TTC549 (cell line): Measurements from ENCODE around the gene LYRM4.

Experiments
- FAIRE-seq: peaks from 2 replicates; lab custom pipeline; 2012; peaks lifted over from hg19 to GRCh38; lab: Jason Lieb, UNC

Gene LYRM4

GRCh38 chr6:5204376-5204775 lies 56.4 kb downstream of the LYRM4 start:
- no peak for FAIRE-seq

- no peak for FAIRE-seq
These were observed 57.2 kb downstream of the LYRM4 start for GRCh38 chr6:5203546-5203945.

DNA sequence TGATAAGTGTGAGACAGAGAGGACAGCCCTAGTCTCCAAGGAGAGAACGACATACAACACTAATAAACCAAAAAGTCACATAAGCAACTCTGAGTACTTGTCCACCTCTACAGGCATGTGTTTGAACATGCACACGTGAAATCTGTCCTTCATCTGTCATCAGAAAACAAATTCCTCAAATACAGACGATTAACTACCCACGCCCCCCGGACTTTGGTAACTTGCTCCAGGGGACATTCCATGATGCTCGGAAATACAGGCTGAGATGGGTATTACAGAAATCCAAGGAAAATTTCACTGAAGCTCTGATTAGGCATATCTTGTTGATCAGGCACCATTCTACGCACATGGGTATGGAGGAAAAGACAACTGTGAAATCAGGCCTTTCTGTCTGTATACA lies 57.8 kb downstream of the LYRM4 start:
- no peak for FAIRE-seq

- FAIRE-seq: no peak
These were observed 58.5 kb downstream of the LYRM4 start for GRCh38 chr6:5202206-5202605.

DNA sequence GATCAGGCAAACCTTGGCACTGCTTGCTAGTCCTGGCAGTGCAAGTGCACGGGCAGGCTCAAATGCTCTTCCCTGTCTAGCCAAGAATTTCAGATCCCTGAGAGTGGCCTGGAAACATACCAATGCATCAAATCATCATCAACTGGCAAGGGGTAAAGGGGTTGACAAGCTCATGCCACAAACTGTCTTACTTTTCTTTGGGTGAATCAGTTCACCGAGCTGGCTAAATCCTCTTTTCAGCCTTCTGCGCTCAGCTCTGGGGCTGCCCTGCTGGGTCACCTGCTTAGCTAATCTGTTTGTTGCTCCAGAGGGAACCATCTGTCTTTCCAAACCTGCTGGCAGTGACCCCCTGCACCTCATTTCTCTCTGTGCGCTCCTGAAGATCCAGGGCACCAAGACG lies 59.5 kb downstream of the LYRM4 start:
- FAIRE-seq: no peak

- FAIRE-seq: no peak
These were observed 61.0 kb downstream of the LYRM4 start for GRCh38 chr6:5199702-5200101.

GRCh38 chr6:5199283-5199682 lies 61.5 kb downstream of the LYRM4 start:
- FAIRE-seq: no peak

GRCh38 chr6:5197084-5197483 lies 63.7 kb downstream of the LYRM4 start:
- FAIRE-seq: no peak

DNA sequence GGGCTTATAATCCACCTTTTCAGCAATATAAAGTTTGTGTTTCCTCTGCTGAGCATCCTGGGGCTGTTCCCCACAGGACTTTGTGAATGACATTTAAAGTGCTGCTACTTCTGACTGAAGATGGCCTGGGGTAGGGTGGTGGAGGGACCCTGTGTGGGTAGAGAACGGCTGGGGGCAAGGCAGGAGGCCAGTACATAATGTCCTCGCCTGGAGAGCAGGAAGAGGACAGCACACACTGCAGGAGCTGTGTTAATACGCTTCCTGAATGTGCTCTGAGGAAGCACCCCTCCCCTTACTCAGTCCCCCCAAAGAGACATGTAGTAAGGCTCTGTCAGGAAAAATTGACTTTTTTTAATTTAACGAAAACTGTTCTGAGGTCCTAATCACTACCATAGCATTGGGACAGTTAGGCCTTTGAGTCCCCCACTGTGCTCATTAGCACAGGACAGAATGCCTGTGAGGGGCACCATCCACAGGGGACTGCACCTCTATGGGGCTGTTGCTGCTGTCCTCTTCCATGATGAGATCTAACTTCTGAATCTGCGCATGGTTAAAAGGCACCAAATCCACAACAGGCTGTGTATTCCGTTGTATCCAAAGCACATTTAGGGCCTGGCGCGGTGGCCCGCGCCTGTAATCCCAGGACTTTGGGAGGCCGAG lies 68.5 kb downstream of the LYRM4 start:
- no peak for FAIRE-seq

DNA sequence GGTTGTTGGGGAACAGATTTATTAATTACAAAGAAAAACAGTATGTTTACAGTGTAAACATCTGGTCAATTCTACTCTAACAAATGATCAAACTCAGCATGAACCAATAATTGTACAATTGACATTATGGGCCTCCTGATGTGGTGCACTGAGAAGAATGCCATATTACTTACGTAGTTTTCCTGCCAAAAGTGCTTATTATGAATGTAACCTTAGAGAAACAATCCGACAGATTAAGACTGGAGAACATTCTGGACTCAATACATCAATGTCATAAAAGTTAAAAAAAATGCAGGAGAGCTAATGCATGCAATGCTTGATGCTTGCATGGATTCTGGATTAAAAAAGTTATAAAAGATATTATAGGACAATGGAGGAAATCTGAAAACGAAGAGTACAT lies 69.0 kb downstream of the LYRM4 start:
- no peak for FAIRE-seq

DNA sequence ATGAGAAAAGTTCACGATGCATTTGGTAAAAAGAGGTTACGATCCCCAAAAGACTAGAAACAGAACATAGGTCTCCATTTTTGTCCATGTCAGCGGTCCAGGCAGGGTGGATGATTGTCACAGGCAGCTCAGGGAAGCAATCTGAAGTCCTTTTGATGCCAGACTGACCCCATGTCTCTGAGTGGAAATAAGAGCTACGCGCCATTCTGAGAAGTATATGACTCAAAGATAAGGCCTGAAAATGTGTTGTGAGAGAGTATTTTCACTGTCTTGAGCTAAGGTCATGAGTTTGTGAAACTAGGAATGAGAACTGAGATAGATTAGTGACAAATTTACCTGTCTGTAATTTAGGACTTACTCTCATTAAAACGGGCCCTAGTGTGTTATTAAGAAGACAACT lies 69.5 kb downstream of the LYRM4 start:
- no peak for FAIRE-seq

DNA sequence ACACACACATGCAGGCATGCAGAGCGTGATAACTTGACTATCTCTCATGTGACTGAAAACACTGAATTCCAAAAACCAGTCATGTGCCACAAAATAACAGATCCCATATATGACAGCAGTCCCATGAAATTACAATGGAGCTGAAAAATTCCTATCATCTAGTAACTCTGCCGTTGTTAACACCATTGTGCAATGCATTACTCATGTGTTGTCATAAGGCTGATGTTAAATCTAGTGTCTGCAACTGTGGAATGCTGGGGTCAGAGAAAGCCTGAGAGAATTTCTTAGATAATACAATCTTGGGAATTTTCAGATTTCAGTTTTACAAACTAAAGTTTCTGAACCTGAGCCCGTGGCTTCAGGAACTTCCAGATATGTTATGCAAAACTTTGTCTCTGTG lies 70.2 kb downstream of the LYRM4 start:
- no peak for FAIRE-seq

GRCh38 chr6:5188646-5189045 lies 72.1 kb downstream of the LYRM4 start:
- FAIRE-seq: no peak

DNA sequence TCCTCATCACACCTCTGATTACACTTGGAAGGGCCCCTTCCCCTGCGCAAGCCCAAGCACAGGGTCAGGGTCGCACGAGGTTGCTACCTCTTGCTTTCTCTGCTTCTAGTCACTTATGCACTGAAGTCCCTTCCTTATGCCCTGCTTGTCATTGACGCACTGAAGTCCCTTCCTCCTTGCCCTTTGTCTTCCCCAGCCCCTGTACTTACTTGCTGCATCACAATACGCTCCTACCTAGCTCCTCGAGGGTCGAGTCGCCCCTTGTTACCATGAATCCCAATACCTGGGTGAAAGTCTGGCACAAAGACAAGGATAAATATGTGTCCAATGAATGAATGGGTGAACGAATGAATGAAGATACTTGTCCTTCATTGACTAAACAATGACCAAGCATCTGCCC lies 75.9 kb downstream of the LYRM4 start:
- no peak for FAIRE-seq

GRCh38 chr6:5184218-5184617 lies 76.5 kb downstream of the LYRM4 start:
- no peak for FAIRE-seq

DNA sequence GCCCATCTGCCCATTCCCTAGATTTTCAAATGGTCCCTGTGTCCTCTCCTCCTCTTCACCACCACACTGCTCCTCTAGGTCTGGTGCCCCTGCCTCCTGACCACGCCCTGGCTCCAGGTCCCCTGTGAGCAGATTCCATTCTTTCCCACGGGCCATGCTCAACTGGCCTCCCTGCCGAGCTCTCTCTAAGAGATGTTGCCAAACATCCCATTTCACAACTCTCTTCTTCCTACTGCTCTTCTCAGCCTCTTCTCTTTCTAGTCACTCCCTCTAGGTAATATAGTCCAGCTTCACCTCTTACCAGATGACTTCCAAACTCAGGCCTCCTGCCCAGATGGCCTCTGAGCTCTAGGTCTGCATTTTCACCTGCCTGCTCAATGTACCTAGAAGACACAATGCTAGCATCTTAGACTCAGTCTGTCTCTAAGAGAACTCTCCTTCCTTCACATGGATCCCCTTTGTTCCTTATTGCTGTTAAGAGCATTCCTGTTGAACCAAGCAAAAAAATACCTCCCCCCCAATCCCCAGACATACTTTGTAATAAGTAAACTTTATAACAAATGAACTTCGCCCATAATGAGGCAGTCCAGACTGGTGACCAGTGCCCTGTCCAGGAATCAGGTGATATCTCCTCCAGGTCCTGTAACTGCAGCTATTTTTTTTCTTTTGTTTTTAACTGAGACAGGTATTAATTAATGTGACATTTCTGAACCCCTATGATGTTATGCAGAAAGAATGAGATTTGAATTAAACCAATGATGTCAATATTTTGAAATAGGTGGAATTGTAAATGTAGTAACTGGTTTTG lies 79.0 kb downstream of the LYRM4 start:
- FAIRE-seq: no peak

DNA sequence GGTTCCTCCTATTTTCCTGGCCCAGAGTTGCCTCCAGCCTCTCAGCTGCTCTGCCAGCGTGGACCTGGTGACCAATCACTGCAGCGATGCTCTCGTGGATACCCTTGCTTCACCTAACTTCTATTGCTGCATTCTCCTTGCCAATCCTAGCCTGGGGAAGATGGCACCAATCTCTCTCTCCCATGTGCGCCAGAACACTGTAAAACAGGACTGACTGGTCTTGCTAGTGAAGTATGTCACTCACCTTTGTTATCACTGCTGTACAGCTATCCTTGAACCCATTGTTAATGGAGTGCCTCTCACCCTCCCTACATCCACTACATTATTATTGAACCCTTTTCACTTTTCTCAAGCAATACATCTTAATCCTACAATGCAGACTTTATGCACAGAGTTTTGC lies 80.1 kb downstream of the LYRM4 start:
- FAIRE-seq: no peak

DNA sequence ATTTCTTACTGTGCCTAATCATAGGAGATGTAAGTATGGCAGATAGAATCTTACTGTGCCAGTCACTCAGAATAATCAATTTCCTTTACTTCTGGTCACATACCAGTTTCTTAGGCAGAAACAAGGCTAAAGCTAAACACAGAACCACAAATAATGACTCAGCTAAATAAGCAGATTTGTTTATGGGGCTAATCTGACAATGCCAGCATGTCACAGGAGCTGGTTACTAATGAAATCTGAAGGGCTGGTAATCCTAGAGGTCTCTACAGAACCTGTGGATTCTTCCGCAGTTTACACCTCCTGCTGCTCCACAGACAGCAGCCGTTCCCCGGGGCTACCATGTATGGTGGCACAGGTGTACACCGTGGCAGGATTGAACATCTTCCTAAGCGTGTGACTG lies 80.8 kb downstream of the LYRM4 start:
- FAIRE-seq: no peak

DNA sequence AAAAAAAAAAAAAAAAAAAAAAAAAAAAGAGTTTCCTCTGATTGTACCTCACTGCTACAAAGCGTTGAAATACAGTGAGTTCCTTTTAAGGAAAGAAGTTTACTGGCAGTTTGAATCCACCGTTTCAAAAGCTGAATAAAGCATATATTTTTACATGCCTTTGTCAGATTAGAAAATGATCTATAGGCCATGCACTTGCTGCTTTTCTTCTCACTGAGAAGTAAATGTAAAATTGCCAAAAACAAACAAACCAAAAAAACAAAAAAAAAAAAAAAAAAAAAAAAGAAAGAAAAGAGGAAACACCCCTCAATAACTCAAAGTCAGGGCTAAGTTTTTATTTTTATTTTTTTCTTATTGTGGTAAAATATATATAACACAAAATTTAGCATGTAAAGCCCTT lies 81.9 kb downstream of the LYRM4 start:
- FAIRE-seq: no peak

GRCh38 chr6:5175635-5176034 lies 85.1 kb downstream of the LYRM4 start:
- FAIRE-seq: no peak

- no peak for FAIRE-seq
These were observed 85.8 kb downstream of the LYRM4 start for GRCh38 chr6:5174756-5175549.

GRCh38 chr6:5174244-5174643 lies 86.5 kb downstream of the LYRM4 start:
- FAIRE-seq: no peak

DNA sequence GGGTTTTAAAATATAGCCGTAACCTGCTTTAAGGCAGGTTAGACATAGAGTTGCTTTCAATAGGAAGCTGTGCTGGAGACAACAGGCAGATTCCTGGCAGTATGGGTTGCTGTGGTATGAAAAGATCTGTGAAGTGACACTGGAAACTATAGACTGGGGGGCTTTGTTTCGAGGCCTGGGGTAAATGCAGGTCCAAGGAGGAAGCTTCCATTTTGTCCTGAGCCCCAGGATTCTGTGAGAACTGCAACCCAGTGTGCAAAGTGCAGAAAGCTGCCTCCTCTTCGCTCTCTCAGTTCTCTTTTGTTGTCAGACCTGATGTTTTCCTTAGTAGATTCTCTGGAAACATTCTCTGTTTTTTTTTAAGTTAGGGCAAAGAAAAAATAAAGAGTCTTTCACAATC lies 86.9 kb downstream of the LYRM4 start:
- no peak for FAIRE-seq
